Measurements from ENCODE around the gene DGCR8. TPM values are rescaled to one million over a fixed set of nuclear protein-coding genes. Genes with fewer than 3 reads are reported as not detected.

The DGCR8 gene
- total RNA-seq, 1 experiment from 2014 or later = 16.4 TPM

- Histone ChIP-seq H3K36me3 (ENCODE audit: insufficient read depth, low read length) (no peaks in the 10 kb centered on the region), H3K27ac (ENCODE audit: low read length) (no peak overlapping the region), H4K20me1 (ENCODE audit: insufficient read depth, low read depth, low read length) (peaks cover 13% of the 10 kb centered on the region; the same call in 1 of the 2 replicates), H3K4me2 (ENCODE audit: low read depth, low read length, poor library complexity, severe bottlenecking) (no peak overlapping the region), H3K27me3 (ENCODE audit: low read length) (no peaks in the 10 kb centered on the region), H3K9ac (ENCODE audit: low read length) (no peak overlapping the region), H3K4me3 (ENCODE audit: low read length) (no peak overlapping the region), H3K9me3 (ENCODE audit: low read length) (no peaks in the 10 kb centered on the region), H3K79me2 (ENCODE audit: low read length) (no peaks in the 10 kb centered on the region), H3K9me2 (replicated peaks; ENCODE audit: insufficient read depth, low read length) (no peaks in the 10 kb centered on the region), H2AFZ (ENCODE audit: low read length) (no peak overlapping the region), H3K4me1 (ENCODE audit: low read length) (peaks cover 14% of the 10 kb centered on the region)
- no peak for DNase-seq
These were observed 60.5 kb downstream of the DGCR8 start for GRCh38 chr22:20140521-20140964.

- Histone ChIP-seq H3K9me3 (ENCODE audit: low read length) (no peaks in the 10 kb centered on the region), H3K4me1 (ENCODE audit: low read length) (peaks cover 11% of the 10 kb centered on the region), H3K9me2 (replicated peaks; ENCODE audit: insufficient read depth, low read length) (no peaks in the 10 kb centered on the region), H3K4me2 (ENCODE audit: low read depth, low read length, poor library complexity, severe bottlenecking) (no peak overlapping the region), H2AFZ (ENCODE audit: low read length) (no peak overlapping the region), H3K27ac (ENCODE audit: low read length) (no peak overlapping the region), H3K9ac (ENCODE audit: low read length) (no peak overlapping the region), H3K79me2 (ENCODE audit: low read length) (no peaks in the 10 kb centered on the region), H3K4me3 (ENCODE audit: low read length) (no peak overlapping the region), H3K36me3 (ENCODE audit: insufficient read depth, low read length) (no peaks in the 10 kb centered on the region), H3K27me3 (ENCODE audit: low read length) (no peaks in the 10 kb centered on the region), H4K20me1 (ENCODE audit: insufficient read depth, low read depth, low read length) (peaks cover 9% of the 10 kb centered on the region; the same call in 1 of the 2 replicates)
- DNase-seq = no peak
These were observed 61.4 kb downstream of the DGCR8 start for GRCh38 chr22:20141186-20142077.

GRCh38 chr22:20142711-20143621 is 62.9 kb downstream of the DGCR8 start:
- H3K4me3 ChIP-seq (ENCODE audit: low read length) = no peak overlapping the region
- peaks cover 5% of the 10 kb centered on the region; the same call in 1 of the 2 replicates for H4K20me1 ChIP-seq (ENCODE audit: insufficient read depth, low read depth, low read length)
- no peak overlapping the region for H3K4me2 ChIP-seq (ENCODE audit: low read depth, low read length, poor library complexity, severe bottlenecking)
- H3K9me3 ChIP-seq (ENCODE audit: low read length) = no peaks in the 10 kb centered on the region
- no peak overlapping the region for H2AFZ ChIP-seq (ENCODE audit: low read length)
- peaks cover 7% of the 10 kb centered on the region for H3K4me1 ChIP-seq (ENCODE audit: low read length)
- DNase-seq = no peak
- H3K9ac ChIP-seq (ENCODE audit: low read length) = no peak overlapping the region
- H3K9me2 ChIP-seq (replicated peaks; ENCODE audit: insufficient read depth, low read length) = no peaks in the 10 kb centered on the region
- no peaks in the 10 kb centered on the region for H3K79me2 ChIP-seq (ENCODE audit: low read length)
- no peaks in the 10 kb centered on the region for H3K36me3 ChIP-seq (ENCODE audit: insufficient read depth, low read length)
- H3K27ac ChIP-seq (ENCODE audit: low read length) = no peak overlapping the region
- H3K27me3 ChIP-seq (ENCODE audit: low read length) = no peaks in the 10 kb centered on the region

- no peak overlapping the region for H2AFZ ChIP-seq (ENCODE audit: low read length)
- H3K36me3 ChIP-seq (ENCODE audit: insufficient read depth, low read length) = no peaks in the 10 kb centered on the region
- no peaks in the 10 kb centered on the region for H3K9me2 ChIP-seq (replicated peaks; ENCODE audit: insufficient read depth, low read length)
- no peak overlapping the region for H3K4me2 ChIP-seq (ENCODE audit: low read depth, low read length, poor library complexity, severe bottlenecking)
- H3K4me1 ChIP-seq (ENCODE audit: low read length) = peaks cover 7% of the 10 kb centered on the region; the same call in 1 of the 2 replicates
- no peak overlapping the region for H3K4me3 ChIP-seq (ENCODE audit: low read length)
- no peaks in the 10 kb centered on the region for H3K79me2 ChIP-seq (ENCODE audit: low read length)
- H3K9me3 ChIP-seq (ENCODE audit: low read length) = no peaks in the 10 kb centered on the region
- H3K9ac ChIP-seq (ENCODE audit: low read length) = no peak overlapping the region
- peaks cover 4% of the 10 kb centered on the region; the same call in 1 of the 2 replicates for H4K20me1 ChIP-seq (ENCODE audit: insufficient read depth, low read depth, low read length)
- no peak for DNase-seq
- H3K27me3 ChIP-seq (ENCODE audit: low read length) = no peaks in the 10 kb centered on the region
- H3K27ac ChIP-seq (ENCODE audit: low read length) = no peak overlapping the region
These were observed 64.0 kb downstream of the DGCR8 start for GRCh38 chr22:20143883-20144665.

- Histone ChIP-seq H3K4me1 (ENCODE audit: low read length) (peaks cover 12% of the 10 kb centered on the region), H3K36me3 (ENCODE audit: insufficient read depth, low read length) (no peaks in the 10 kb centered on the region), H3K4me3 (ENCODE audit: low read length) (no peak overlapping the region), H3K4me2 (ENCODE audit: low read depth, low read length, poor library complexity, severe bottlenecking) (no peak overlapping the region), H3K9me3 (ENCODE audit: low read length) (no peaks in the 10 kb centered on the region), H4K20me1 (ENCODE audit: insufficient read depth, low read depth, low read length) (peaks cover 4% of the 10 kb centered on the region; the same call in 1 of the 2 replicates), H3K27ac (ENCODE audit: low read length) (no peak overlapping the region), H2AFZ (ENCODE audit: low read length) (no peak overlapping the region), H3K27me3 (ENCODE audit: low read length) (no peaks in the 10 kb centered on the region), H3K79me2 (ENCODE audit: low read length) (no peaks in the 10 kb centered on the region), H3K9me2 (replicated peaks; ENCODE audit: insufficient read depth, low read length) (no peaks in the 10 kb centered on the region), H3K9ac (ENCODE audit: low read length) (no peak overlapping the region)
- DNase-seq = no peak
These were observed 65.3 kb downstream of the DGCR8 start for GRCh38 chr22:20145206-20145831.

GRCh38 chr22:20145832-20146223 is 65.8 kb downstream of the DGCR8 start:
- H3K36me3 ChIP-seq (ENCODE audit: insufficient read depth, low read length) = no peaks in the 10 kb centered on the region

GRCh38 chr22:20146777-20147176 is 66.7 kb downstream of the DGCR8 start:
- Histone ChIP-seq H3K9me3 (ENCODE audit: low read length) (no peaks in the 10 kb centered on the region), H3K4me1 (ENCODE audit: low read length) (peaks cover 12% of the 10 kb centered on the region), H3K4me3 (ENCODE audit: low read length) (no peak overlapping the region), H3K27ac (ENCODE audit: low read length) (no peak overlapping the region), H3K4me2 (ENCODE audit: low read depth, low read length, poor library complexity, severe bottlenecking) (no peak overlapping the region), H3K36me3 (ENCODE audit: insufficient read depth, low read length) (no peaks in the 10 kb centered on the region), H3K9ac (ENCODE audit: low read length) (no peak overlapping the region), H2AFZ (ENCODE audit: low read length) (no peak overlapping the region), H3K79me2 (ENCODE audit: low read length) (no peaks in the 10 kb centered on the region), H4K20me1 (ENCODE audit: insufficient read depth, low read depth, low read length) (peaks cover 4% of the 10 kb centered on the region; the same call in 1 of the 2 replicates), H3K27me3 (ENCODE audit: low read length) (no peaks in the 10 kb centered on the region), H3K9me2 (replicated peaks; ENCODE audit: insufficient read depth, low read length) (no peaks in the 10 kb centered on the region)
- DNase-seq = no peak

More at GRCh38 chr22:20145832-20146223, 65.8 kb downstream of the DGCR8 start:
- H3K4me2 ChIP-seq (ENCODE audit: low read depth, low read length, poor library complexity, severe bottlenecking) = no peak overlapping the region
- no peak overlapping the region for H3K9ac ChIP-seq (ENCODE audit: low read length)
- no peak for DNase-seq
- no peaks in the 10 kb centered on the region for H3K9me2 ChIP-seq (replicated peaks; ENCODE audit: insufficient read depth, low read length)
- peaks cover 4% of the 10 kb centered on the region; the same call in 1 of the 2 replicates for H4K20me1 ChIP-seq (ENCODE audit: insufficient read depth, low read depth, low read length)
- no peaks in the 10 kb centered on the region for H3K79me2 ChIP-seq (ENCODE audit: low read length)
- H2AFZ ChIP-seq (ENCODE audit: low read length) = no peak overlapping the region
- no peak overlapping the region for H3K27ac ChIP-seq (ENCODE audit: low read length)
- H3K4me3 ChIP-seq (ENCODE audit: low read length) = no peak overlapping the region
- peaks cover 12% of the 10 kb centered on the region for H3K4me1 ChIP-seq (ENCODE audit: low read length)
- H3K9me3 ChIP-seq (ENCODE audit: low read length) = no peaks in the 10 kb centered on the region
- no peaks in the 10 kb centered on the region for H3K27me3 ChIP-seq (ENCODE audit: low read length)
